Measurements from ENCODE around the gene BUB3.
"Not testable (repeated sequence)": the region's sequence is repeated elsewhere in the genome, so short reads cannot be mapped to it uniquely, and the experiment has no call there.

BUB3 gene

DNA sequence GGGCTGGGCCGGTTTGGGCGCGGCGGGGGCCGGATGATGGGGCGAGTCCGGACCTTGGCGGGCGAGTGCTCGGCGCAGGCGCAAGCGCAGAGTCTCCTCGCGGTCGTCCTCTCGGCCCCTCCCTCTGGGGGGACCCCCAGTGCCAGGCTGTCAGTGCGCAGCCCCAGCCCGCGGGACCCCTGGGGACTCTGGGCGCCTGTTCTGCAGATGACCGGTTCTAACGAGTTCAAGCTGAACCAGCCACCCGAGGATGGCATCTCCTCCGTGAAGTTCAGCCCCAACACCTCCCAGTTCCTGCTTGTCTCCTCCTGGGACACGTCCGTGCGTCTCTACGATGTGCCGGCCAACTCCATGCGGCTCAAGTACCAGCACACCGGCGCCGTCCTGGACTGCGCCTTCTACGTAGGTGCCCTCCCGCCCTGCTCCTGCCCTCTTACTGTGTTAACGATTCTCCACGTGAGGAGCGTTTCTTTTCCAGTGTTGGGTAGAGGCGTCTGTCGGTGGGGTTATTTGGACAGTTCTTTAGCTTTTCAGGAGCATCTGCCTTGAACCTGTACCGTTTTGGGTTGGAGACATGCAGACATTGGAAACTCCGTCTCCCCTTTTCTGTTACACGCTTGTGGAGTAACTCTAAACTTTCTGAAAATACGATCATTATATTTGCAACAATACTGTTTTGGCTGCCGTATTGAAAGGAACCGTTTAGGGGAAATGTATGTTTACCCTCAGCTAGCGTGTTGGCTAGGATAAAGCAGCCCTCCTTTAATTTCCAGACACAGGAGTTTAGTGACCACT is 706 bp downstream of the BUB3 start:
- DNase-seq (ENCODE audit: low read depth in 2 of 2) = no peak

GRCh38 chr10:123156078-123156477 is 1.9 kb downstream of the BUB3 start:
- DNase-seq (ENCODE audit: low read depth in 2 of 2) = no peak

DNA sequence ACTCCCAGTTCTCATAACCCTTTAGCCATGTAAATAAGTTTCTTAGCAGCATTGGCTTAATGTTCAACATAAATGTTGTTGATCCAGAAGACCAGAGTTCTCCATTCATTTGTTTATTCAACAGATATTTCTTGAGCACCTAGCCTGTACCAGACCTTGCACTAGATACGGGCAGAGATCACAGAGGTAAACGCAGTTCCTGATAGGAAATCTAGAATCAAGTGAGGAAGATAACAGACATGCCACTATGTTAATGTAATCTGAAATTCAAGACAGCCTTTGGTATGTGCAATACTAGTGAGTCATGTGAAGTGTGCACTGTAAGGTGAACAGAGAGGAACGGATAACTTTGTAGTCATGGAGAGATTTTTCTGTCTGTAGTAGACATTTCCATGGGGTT is 3.0 kb downstream of the BUB3 start:
- no peak for DNase-seq (ENCODE audit: low read depth in 2 of 2)

- DNase-seq (ENCODE audit: low read depth in 2 of 2) = no peak
Observed at GRCh38 chr10:123158682-123159081, 4.5 kb downstream of the BUB3 start.

DNA sequence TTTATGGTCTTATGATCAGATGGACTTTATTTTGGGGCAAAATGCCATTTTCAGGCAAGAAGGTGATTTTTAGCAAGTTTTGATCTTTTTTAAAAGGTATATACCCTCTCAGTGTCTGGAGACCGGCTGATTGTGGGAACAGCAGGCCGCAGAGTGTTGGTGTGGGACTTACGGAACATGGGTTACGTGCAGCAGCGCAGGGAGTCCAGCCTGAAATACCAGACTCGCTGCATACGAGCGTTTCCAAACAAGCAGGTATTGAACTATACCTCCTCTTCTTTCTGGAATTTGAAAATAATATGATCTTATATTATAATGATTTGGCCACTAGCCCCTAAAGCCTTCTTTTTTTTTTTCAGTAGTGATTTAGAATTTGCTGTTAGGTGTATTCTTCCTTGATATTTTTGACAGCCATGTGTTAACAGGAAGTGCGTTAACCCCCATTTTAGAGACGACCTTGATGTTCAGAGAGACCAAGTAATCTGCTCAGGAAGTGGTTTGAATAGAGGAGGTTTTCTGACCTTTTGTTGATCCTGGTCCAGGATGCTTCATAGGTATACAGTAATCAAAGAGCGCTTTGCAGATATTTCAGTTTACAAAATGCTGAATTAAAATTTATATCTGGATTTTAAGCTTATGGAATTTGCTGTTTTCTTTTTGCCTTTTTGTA is 6.2 kb downstream of the BUB3 start:
- no peak for DNase-seq (ENCODE audit: low read depth in 2 of 2)

GRCh38 chr10:123164319-123164718 is 10.1 kb downstream of the BUB3 start:
- no peak for DNase-seq (ENCODE audit: low read depth in 2 of 2)

DNA sequence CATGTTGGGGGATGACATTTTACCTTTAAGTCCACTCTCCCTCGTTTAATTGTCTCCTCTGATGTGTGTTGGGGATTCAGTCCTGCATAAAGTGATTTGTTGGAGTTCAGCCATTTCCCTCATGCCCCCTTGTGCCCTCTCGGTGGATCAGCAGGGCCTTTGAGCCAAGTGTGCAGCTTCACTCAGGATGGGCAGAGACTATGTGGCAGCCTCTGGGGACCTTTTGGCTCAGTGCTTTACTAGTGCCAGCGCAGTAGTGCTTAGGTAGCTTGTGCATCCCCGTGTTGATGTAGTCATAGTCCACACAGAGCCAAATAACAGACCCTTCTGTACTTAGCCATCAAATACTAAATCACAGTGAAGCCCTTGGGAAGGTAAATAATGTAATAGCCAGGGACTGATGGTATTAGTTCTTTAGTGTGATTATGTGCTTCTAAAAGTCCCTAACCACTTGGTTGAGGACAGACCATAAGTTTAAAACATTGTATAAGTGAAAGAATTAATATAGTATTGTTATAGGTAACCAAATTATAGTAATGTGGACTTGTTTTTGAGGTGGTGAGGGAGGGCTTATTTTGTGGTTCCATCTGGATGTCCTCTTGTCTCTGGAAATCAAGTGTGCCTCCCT is 11.4 kb downstream of the BUB3 start:
- no peak for DNase-seq (ENCODE audit: low read depth in 2 of 2)

GRCh38 chr10:123166618-123167017 is 12.4 kb downstream of the BUB3 start:
- no peak for DNase-seq (ENCODE audit: low read depth in 2 of 2)

- no peak for DNase-seq (ENCODE audit: low read depth in 2 of 2)
Observed at GRCh38 chr10:123170961-123171360, 16.8 kb downstream of the BUB3 start.

- DNase-seq (ENCODE audit: low read depth in 2 of 2) = not testable (repeated sequence)
Observed at GRCh38 chr10:123171616-123172015, 17.4 kb downstream of the BUB3 start.

GRCh38 chr10:123175389-123176387 is 21.5 kb downstream of the BUB3 start:
- DNase-seq (ENCODE audit: low read depth in 2 of 2) = no peak

- not testable (repeated sequence) for DNase-seq (ENCODE audit: low read depth in 2 of 2)
Observed at GRCh38 chr10:123178390-123178789, 24.2 kb downstream of the BUB3 start.

DNA sequence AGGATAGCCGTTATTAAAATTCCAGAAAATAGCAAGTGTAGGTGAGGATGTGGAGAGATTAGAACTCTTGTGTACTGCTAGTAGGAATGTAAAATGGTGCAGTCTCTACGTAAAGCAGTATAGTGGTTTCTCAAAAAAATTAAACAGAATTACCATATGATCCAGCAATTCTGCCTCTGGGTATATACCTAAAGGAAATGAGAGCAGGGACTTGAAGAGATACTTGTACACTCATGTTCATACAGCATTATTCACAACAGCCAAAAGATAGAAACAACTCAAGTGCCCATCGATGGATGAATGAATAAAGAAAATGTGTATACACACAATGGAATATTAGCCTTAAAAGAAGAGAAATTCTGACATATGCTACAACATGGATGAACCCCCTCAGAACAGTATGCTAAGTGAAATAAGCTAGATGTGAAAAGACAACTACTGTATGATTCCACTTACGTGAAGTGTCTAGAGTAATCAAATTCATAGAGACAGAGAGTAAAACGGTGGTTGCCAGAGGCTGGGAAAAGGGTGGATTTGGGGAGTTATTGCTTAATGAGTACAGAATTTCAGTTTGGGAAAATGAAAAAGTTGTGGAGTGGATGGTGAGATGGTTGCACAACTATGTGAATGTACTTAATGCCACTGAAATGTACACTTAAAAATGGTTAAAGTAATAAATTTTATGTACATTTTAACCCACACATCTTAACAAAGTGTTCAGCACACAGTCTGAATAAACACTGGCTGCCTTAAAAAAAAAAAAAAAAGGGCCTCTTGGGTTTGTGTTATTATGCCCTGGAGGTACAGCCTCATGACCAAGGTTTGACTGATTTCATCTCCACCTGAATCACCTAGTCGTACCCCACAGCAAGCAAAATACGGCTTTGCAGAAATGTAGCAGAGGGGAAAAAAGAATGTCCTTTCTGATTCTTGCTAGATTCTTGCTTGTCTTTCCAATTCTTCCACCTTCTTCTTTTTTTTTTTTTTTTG is 26.2 kb downstream of the BUB3 start:
- no peak for DNase-seq (ENCODE audit: low read depth in 2 of 2)

- no peak for DNase-seq (ENCODE audit: low read depth in 2 of 2)
Observed at GRCh38 chr10:123183724-123184123, 29.5 kb downstream of the BUB3 start.

- DNase-seq (ENCODE audit: low read depth in 2 of 2) = no peak
Observed at GRCh38 chr10:123187781-123188180, 33.6 kb downstream of the BUB3 start.

GRCh38 chr10:123191886-123192285 is 37.7 kb downstream of the BUB3 start:
- no peak for DNase-seq (ENCODE audit: low read depth in 2 of 2)

DNA sequence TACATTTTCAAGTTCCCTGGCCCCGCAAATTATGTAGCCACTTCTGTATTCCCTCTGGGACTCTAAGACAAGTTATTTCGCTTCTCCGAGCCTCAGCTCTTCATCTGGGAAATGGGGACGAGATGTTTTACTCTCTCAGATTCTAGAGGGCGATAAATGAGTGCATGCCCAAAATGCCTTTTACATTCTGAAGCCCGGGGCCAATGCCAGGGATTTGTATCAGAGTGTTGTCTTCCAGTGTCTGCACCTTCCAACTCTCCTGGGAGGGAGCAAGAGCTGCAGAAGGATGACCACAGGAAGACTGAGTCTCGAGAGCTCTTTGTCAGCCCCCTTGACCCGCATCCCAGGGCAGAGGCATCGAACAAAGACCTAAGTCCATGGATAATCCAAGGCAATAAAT is 39.9 kb downstream of the BUB3 start:
- no peak for DNase-seq (ENCODE audit: low read depth in 2 of 2)

GRCh38 chr10:123200531-123200930 is 46.3 kb downstream of the BUB3 start:
- DNase-seq (ENCODE audit: low read depth in 2 of 2) = no peak

- DNase-seq (ENCODE audit: low read depth in 2 of 2) = no peak
Observed at GRCh38 chr10:123202506-123202905, 48.3 kb downstream of the BUB3 start.

DNA sequence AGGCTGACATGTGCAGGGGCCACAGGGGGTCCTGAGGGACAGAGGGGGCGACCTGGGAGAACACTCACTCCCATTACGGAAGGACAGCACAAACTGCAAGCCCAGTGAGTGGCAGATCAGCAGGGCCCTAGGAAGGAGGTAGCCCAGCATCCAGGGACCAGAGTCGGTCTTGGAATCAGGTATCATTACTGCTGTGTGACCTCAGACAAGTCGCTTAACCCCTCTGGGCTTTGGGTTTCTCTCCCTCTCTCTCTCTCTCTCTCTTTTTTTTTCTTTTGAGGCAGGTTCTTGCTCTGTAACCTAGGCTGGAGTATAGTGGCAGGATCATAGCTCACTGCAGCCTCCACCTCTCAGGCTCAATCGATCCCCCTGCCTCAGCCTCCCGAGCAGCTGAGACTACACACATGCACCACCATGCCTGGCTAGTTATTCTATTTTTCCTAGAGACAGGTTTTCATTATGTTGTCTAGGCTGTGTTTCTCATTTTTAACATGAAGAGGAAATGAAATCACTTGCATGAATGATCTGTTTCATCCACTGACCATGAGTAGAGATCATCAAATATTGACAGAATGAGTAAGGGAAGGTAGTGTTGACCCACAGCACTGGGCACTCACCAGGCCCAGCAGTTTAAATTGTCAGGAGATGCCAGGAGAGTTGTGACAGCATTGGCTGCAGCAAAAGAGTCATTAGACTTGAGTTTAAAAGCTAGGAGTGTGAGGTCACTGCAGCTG is 49.4 kb downstream of the BUB3 start:
- DNase-seq (ENCODE audit: low read depth in 2 of 2) = no peak

Measured in fibroblast of skin of left biceps (primary cell).